Vagina (tissue), 2 donors: Measurements from ENCODE around the gene RHOV. TPM values are rescaled to one million over a fixed set of nuclear protein-coding genes. Genes with fewer than 3 reads are reported as not detected.

Source experiments
- DNase-seq, 2 donors: peaks; one replicate each; pipeline ENCODE4 v3.0.0-alpha.2; 2017; ENCODE audit errors: extremely low spot score in 2 of 2
- H3K27ac ChIP-seq: fragments of 200-600 bp; sonication (generic); one replicate; pipeline ENCODE4 v1.5.1; 2019
- H3K27me3 ChIP-seq: fragments of 200-600 bp; sonication (generic); one replicate; pipeline ENCODE4 v1.5.1; 2019
- H3K36me3 ChIP-seq, 2 donors: fragments of 200-600 bp; sonication (generic); one replicate each; pipeline ENCODE4 v1.5.1; 2017 to 2019
- H3K4me1 ChIP-seq: fragments of 200-600 bp; sonication (generic); one replicate; pipeline ENCODE4 v1.5.1; 2019
- H3K4me3 ChIP-seq, 2 donors: fragments of 200-600 bp; sonication (generic); 1 replicate in 1 of 2; 2 replicates in 1 of 2; pipeline ENCODE4 v1.5.1; 2016 to 2019
- H3K9me3 ChIP-seq: fragments of 200-600 bp; sonication (generic); one replicate; pipeline ENCODE4 v1.5.1; 2019
- CTCF ChIP-seq, 3 experiments: fragments of 450-650 bp in 2 of 3; fragments of 200-600 bp in 1 of 3; sonication (generic) in 1 of 3; IDR thresholded peaks; one replicate each; pipeline ENCODE4 v1.5.1; 2017 to 2019; ENCODE audit warnings: antibody characterized with exemption in 3 of 3, mild to moderate bottlenecking in 2 of 3, moderate library complexity in 2 of 3
- POLR2A ChIP-seq, 2 donors: fragments of 450-650 bp; IDR thresholded peaks; one replicate each; pipeline ENCODE4 v1.6.1; 2017; ENCODE audit warnings: antibody characterized with exemption in 2 of 2, mild to moderate bottlenecking in 2 of 2, moderate library complexity in 2 of 2
- POLR2AphosphoS5 ChIP-seq, 2 donors: sonication (generic); formaldehyde crosslinking; IDR thresholded peaks; one replicate each; pipeline ENCODE4 v1.9.0; 2017; ENCODE audit warnings: antibody characterized with exemption in 2 of 2, mild to moderate bottlenecking in 2 of 2, low read depth in 1 of 2; ENCODE audit not compliant: insufficient read depth in 1 of 2
- intact Hi-C: fragments of 100-400 bp; cut with DNase I; formaldehyde crosslinking; loops from one replicate; pipeline ENCODE4 v1.15.1; 2023
- total RNA-seq: library from RNA; depleted of rRNA; stranded (reverse); fragments of >200 nt; gene quantifications from one replicate; pipeline ENCODE4 v1.2.3, GENCODE V29; 2016

RHOV gene
- 32.9 TPM for total RNA-seq

GRCh38 chr15:40873694-40874561 is at the start of gene RHOV:
RHOV (minus strand) TSS chr15:40874234; CDS start chr15:40874139, 95 bp downstream.
- DNase-seq = no peak
- Histone ChIP-seq H3K27ac (peak within 1 kb of the TSS; percentile 69), H3K36me3 (no peaks in the 10 kb centered on the region), H3K4me3 (peak within 1 kb of the TSS; percentile 47 to 59), H3K9me3 (no peaks in the 10 kb centered on the region), H3K27me3 (no peaks in the 10 kb centered on the region), H3K4me1 (peaks cover 16% of the 10 kb centered on the region)
- no peak for TF ChIP-seq POLR2A (IDR thresholded peaks at IDR 0.05)
- no peak for TF ChIP-seq CTCF (IDR thresholded peaks at IDR 0.05)
- peak in 1 of 2 donors; percentile 31 for TF ChIP-seq POLR2AphosphoS5 (IDR thresholded peaks at IDR 0.05; ENCODE audit: insufficient read depth in 1 of 2, low read depth in 1 of 2)
- intact Hi-C loops = no loop called here

GRCh38 chr15:40923551-40923950 is 49.5 kb upstream of the RHOV start:
- Histone ChIP-seq H3K4me3 (no peak overlapping the region), H3K27ac (no peak overlapping the region), H3K27me3 (peaks cover 12% of the 10 kb centered on the region), H3K4me1 (peaks cover 32% of the 10 kb centered on the region), H3K9me3 (no peaks in the 10 kb centered on the region), H3K36me3 (no peaks in the 10 kb centered on the region)
- DNase-seq = no peak
- intact Hi-C loops = no loop called here
- TF ChIP-seq POLR2A (IDR thresholded peaks at IDR 0.05) = no peak
- no peak for TF ChIP-seq POLR2AphosphoS5 (IDR thresholded peaks at IDR 0.05; ENCODE audit: insufficient read depth in 1 of 2, low read depth in 1 of 2)
- no peak for TF ChIP-seq CTCF (IDR thresholded peaks at IDR 0.05)

GRCh38 chr15:40922608-40923005 is 48.6 kb upstream of the RHOV start:
- Histone ChIP-seq H3K36me3 (no peaks in the 10 kb centered on the region), H3K4me1 (peaks cover 22% of the 10 kb centered on the region), H3K27me3 (peaks cover 11% of the 10 kb centered on the region), H3K4me3 (no peak overlapping the region), H3K9me3 (no peaks in the 10 kb centered on the region), H3K27ac (no peak overlapping the region)
- TF ChIP-seq CTCF (IDR thresholded peaks at IDR 0.05) (no peak), POLR2AphosphoS5 (IDR thresholded peaks at IDR 0.05; ENCODE audit: insufficient read depth in 1 of 2, low read depth in 1 of 2) (no peak), POLR2A (IDR thresholded peaks at IDR 0.05) (no peak)
- intact Hi-C loops = no loop called here
- no peak for DNase-seq

- Histone ChIP-seq H3K4me3 (no peak overlapping the region), H3K27me3 (peaks cover 8% of the 10 kb centered on the region), H3K27ac (no peak overlapping the region), H3K4me1 (peaks cover 17% of the 10 kb centered on the region), H3K36me3 (no peaks in the 10 kb centered on the region), H3K9me3 (no peaks in the 10 kb centered on the region)
- DNase-seq = no peak
- intact Hi-C loops = no loop called here
- TF ChIP-seq CTCF (IDR thresholded peaks at IDR 0.05) (no peak), POLR2A (IDR thresholded peaks at IDR 0.05) (no peak), POLR2AphosphoS5 (IDR thresholded peaks at IDR 0.05; ENCODE audit: insufficient read depth in 1 of 2, low read depth in 1 of 2) (no peak)
Observed at GRCh38 chr15:40921949-40922607, 48.0 kb upstream of the RHOV start.
